Endothelial cell of umbilical vein (primary cell): ENCODE results near the gene CNKSR3. TPM values are rescaled to one million over a fixed set of nuclear protein-coding genes. Genes with fewer than 3 reads are reported as not detected.

Experiments
- BruUV-seq: library from RNA; stranded (reverse); fragments of 400-500 nt; replicated peaks from 2 replicates; lab custom pipeline; 2021; lab: Mats Ljungman, UMichigan
- CTCF ChIA-PET: fragments of 300-600, 350-600 bp; sonication (Branson Sonifier 250); formaldehyde crosslinking; loops from one replicate; lab custom pipeline; 2021; ENCODE audit warnings: antibody characterized with exemption, inconsistent platforms; lab: Charles Lee
- POLR2A ChIA-PET: fragments of 300-600, 350-600 bp; sonication (Branson Sonifier 250); formaldehyde crosslinking; loops from one replicate; lab custom pipeline; 2021; ENCODE audit warnings: antibody characterized with exemption, inconsistent platforms; lab: Charles Lee
- DNase-seq: peaks from one replicate; pipeline ENCODE4 v3.0.0-alpha.2; 2011; ENCODE audit warnings: low read depth, low spot score
- FAIRE-seq: peaks from 2 replicates; lab custom pipeline; 2011; peaks lifted over from hg19 to GRCh38; lab: Jason Lieb, UNC
- H2AFZ ChIP-seq: 2 replicates; pipeline ENCODE4 v1.6.0; 2012; ENCODE audit warnings: low read depth, low read length, control low read depth, inconsistent platforms
- H3K27ac ChIP-seq: 2 replicates; pipeline ENCODE4 v1.5.1; 2011; ENCODE audit warnings: low read depth, mild to moderate bottlenecking, control low read depth, low read length, moderate library complexity; ENCODE audit not compliant: insufficient read depth
- H3K27me3 ChIP-seq, 2 experiments: 2 replicates each; pipeline versions ENCODE4 v1.6.0 to v1.6.1; 2011; ENCODE audit warnings: low read length in 2 of 2, mixed read lengths in 1 of 2; ENCODE audit not compliant: control insufficient read depth in 2 of 2, insufficient read depth in 2 of 2
- H3K36me3 ChIP-seq, 2 experiments: 2 replicates in 1 of 2; 3 replicates in 1 of 2; pipeline ENCODE4 v1.5.1; 2011; ENCODE audit warnings: low read length in 2 of 2, mild to moderate bottlenecking in 1 of 2, moderate library complexity in 1 of 2; ENCODE audit not compliant: control insufficient read depth in 2 of 2, insufficient read depth in 2 of 2; ENCODE audit errors: extremely low read depth in 1 of 2
- H3K4me1 ChIP-seq: 3 replicates; pipeline ENCODE4 v1.5.1; 2011; ENCODE audit warnings: mild to moderate bottlenecking, low read length; ENCODE audit not compliant: control insufficient read depth, insufficient read depth; ENCODE audit errors: extremely low read depth
- H3K4me2 ChIP-seq: 2 replicates; pipeline ENCODE4 v1.6.1; 2011; ENCODE audit warnings: low read length, control low read depth, mixed read lengths; ENCODE audit not compliant: insufficient read depth
- H3K4me3 ChIP-seq, 3 experiments: fragments of 200-600 bp in 1 of 3; sonication (generic), shearing (Covaris generic) in 1 of 3; replicated peaks in 1 of 3; 2 replicates each; pipeline ENCODE4 v1.5.1; 2011 to 2016; ENCODE audit warnings: control low read depth in 3 of 3, low read length in 3 of 3, mild to moderate bottlenecking in 2 of 3, inconsistent platforms in 1 of 3, low read depth in 1 of 3, moderate library complexity in 1 of 3; ENCODE audit not compliant: insufficient read depth in 1 of 3
- H3K79me2 ChIP-seq: 2 replicates; pipeline ENCODE4 v1.6.0; 2012; ENCODE audit warnings: low read length, inconsistent platforms; ENCODE audit not compliant: control insufficient read depth, insufficient read depth
- H3K9ac ChIP-seq: replicated peaks from 2 replicates; pipeline ENCODE3; 2011; ENCODE audit warnings: low read length, control low read depth; ENCODE audit not compliant: insufficient read depth; ENCODE audit errors: extremely low read depth
- H3K9me1 ChIP-seq: replicated peaks from 3 replicates; pipeline ENCODE4 v1.6.0; 2011; ENCODE audit warnings: mild to moderate bottlenecking, low read length; ENCODE audit not compliant: control insufficient read depth, insufficient read depth; ENCODE audit errors: extremely low read depth
- H3K9me3 ChIP-seq: replicated peaks from 2 replicates; pipeline ENCODE4 v1.5.1; 2012; ENCODE audit warnings: low read length, inconsistent platforms; ENCODE audit not compliant: control insufficient read depth, insufficient read depth
- H4K20me1 ChIP-seq: replicated peaks from 2 replicates; pipeline ENCODE3; 2011; ENCODE audit warnings: mild to moderate bottlenecking, low read length; ENCODE audit not compliant: control insufficient read depth, insufficient read depth; ENCODE audit errors: extremely low read depth
- EZH2 ChIP-seq: IDR thresholded peaks from 2 replicates; pipeline ENCODE4 v1.6.1; 2012; ENCODE audit warnings: borderline replicate concordance, low read depth, mild to moderate bottlenecking, moderate library complexity, low read length, inconsistent platforms; ENCODE audit not compliant: severe bottlenecking
- FOS ChIP-seq: IDR thresholded peaks from 2 replicates; pipeline ENCODE4 v1.6.1; 2011; ENCODE audit warnings: mild to moderate bottlenecking, low read length, moderate library complexity, borderline replicate concordance; ENCODE audit not compliant: insufficient read depth
- GATA2 ChIP-seq: IDR thresholded peaks from 2 replicates; pipeline ENCODE4 v1.7.0; 2011; ENCODE audit warnings: low read depth, mild to moderate bottlenecking, moderate library complexity, mixed read lengths, low read length; ENCODE audit not compliant: insufficient read length, insufficient read depth
- JUN ChIP-seq: IDR thresholded peaks from 2 replicates; pipeline ENCODE4 v1.6.1; 2011; ENCODE audit warnings: borderline replicate concordance, low read depth; ENCODE audit not compliant: insufficient read length, insufficient read depth
- MYC ChIP-seq: IDR thresholded peaks from one replicate; pipeline ENCODE4 v1.6.1; 2011; ENCODE audit warnings: mild to moderate bottlenecking, low read depth, low read length
- POLR2A ChIP-seq: IDR thresholded peaks from 2 replicates; pipeline ENCODE4 v1.6.1; 2012; ENCODE audit warnings: low read depth, mild to moderate bottlenecking, control low read depth, low read length
- POLR2AphosphoS5 ChIP-seq: IDR thresholded peaks from 2 replicates; pipeline ENCODE4 v1.6.1; 2012; ENCODE audit warnings: low read depth, mild to moderate bottlenecking, control low read depth, low read length, moderate library complexity; ENCODE audit not compliant: insufficient read depth
- dilution Hi-C: fragments of 300-500 bp; cut with MboI; formaldehyde crosslinking; loops from one replicate; pipeline ENCODE4 v1.15.0; 2019; ENCODE audit warnings: low sequenced_read_pairs; ENCODE audit not compliant: extremely low pct_ligation_motif_present
- intact Hi-C: fragments of 100-400 bp; cut with micrococcal nuclease; formaldehyde crosslinking; loops from one replicate; pipeline ENCODE4 v1.10.0; 2022
- polyA plus RNA-seq, 4 experiments: library from polyadenylated mRNA; depleted of rRNA in 3 of 4; stranded (reverse) in 3 of 4; unstranded in 1 of 4; fragments of >200 nt; gene quantifications; 2 replicates each; pipeline versions ENCODE4 v1.2.1 to v1.2.3, GENCODE V29; 2011 to 2012; ENCODE audit warnings: missing spikeins in 1 of 4
- total RNA-seq: library from RNA; stranded (reverse); gene quantifications from 2 replicates; pipeline ENCODE4 v1.2.3, GENCODE V29; 2021
- TF ChIP-seq, protein P1 (sequence below), 2 donors: IDR thresholded peaks; 1 replicate in 1 of 2; 2 replicates in 1 of 2; pipeline ENCODE4 v1.5.1; 2011; ENCODE audit warnings: low read length in 2 of 2, mild to moderate bottlenecking in 2 of 2, moderate library complexity in 2 of 2, control low read depth in 1 of 2, inconsistent platforms in 1 of 2, low read depth in 1 of 2; ENCODE audit not compliant: insufficient read depth in 1 of 2; ENCODE audit errors: extremely low read depth in 1 of 2
- TF ChIP-seq, protein P2 (sequence below): IDR thresholded peaks from 2 replicates; pipeline ENCODE4 v1.6.1; 2011; ENCODE audit not compliant: insufficient read depth, insufficient read length

CNKSR3 gene
- total and polyA plus RNA-seq, 2 donors (not counting 3 experiments of a cell fraction or from before 2014, with no cell fraction given), result 2.3 to 15.6 TPM

DNA sequence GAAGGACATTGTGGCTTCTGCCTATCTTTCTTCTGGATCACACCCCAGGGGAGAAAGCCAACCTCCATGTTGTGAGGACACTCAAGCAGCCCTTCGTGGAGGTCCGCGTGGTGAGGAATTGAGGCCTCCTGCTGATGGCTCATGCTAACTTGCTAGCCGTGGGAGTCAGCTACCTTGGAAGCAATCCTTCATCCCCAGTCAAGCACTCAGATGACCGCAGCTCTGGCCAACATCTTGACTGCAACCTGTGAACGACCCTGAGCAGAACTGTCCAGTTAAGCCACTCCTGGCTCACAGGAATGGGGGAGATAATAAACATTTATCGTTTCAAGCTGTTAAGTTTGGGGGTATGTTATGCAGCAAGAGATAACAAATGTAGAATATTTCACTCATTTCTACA, 10.9 kb upstream of the CNKSR3 start:
- DNase-seq (no peak), FAIRE-seq (no peak)
- intact Hi-C loops, result no loop called here
- no peaks in the 10 kb centered on the region for H3K79me2 ChIP-seq
- ChIA-PET CTCF (interaction anchor here (1.6 kb wide), 1 partner anchor 9 kb away, joined by 4 read pairs; no protein-coding TSS in a partner anchor), POLR2A (no interaction called here)
- TF ChIP-seq POLR2AphosphoS5, result no peak
- TF ChIP-seq, protein P1, sequence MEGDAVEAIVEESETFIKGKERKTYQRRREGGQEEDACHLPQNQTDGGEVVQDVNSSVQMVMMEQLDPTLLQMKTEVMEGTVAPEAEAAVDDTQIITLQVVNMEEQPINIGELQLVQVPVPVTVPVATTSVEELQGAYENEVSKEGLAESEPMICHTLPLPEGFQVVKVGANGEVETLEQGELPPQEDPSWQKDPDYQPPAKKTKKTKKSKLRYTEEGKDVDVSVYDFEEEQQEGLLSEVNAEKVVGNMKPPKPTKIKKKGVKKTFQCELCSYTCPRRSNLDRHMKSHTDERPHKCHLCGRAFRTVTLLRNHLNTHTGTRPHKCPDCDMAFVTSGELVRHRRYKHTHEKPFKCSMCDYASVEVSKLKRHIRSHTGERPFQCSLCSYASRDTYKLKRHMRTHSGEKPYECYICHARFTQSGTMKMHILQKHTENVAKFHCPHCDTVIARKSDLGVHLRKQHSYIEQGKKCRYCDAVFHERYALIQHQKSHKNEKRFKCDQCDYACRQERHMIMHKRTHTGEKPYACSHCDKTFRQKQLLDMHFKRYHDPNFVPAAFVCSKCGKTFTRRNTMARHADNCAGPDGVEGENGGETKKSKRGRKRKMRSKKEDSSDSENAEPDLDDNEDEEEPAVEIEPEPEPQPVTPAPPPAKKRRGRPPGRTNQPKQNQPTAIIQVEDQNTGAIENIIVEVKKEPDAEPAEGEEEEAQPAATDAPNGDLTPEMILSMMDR (IDR thresholded peaks at IDR 0.05; ENCODE audit: extremely low read depth in 1 of 2, insufficient read depth in 1 of 2, low read depth in 1 of 2, low read length in 2 of 2), result no peak
- no peak for TF ChIP-seq FOS
- no peak for TF ChIP-seq POLR2A
- TF ChIP-seq EZH2, result no peak
- TF ChIP-seq MYC, result no peak
- TF ChIP-seq JUN, result no peak
- TF ChIP-seq, protein P2, sequence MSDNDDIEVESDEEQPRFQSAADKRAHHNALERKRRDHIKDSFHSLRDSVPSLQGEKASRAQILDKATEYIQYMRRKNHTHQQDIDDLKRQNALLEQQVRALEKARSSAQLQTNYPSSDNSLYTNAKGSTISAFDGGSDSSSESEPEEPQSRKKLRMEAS, result no peak
- no peak for TF ChIP-seq GATA2
- no peaks in the 10 kb centered on the region for H3K9me1 ChIP-seq
- dilution Hi-C loops, result no loop called here
- no peaks in the 10 kb centered on the region for H3K9me3 ChIP-seq
- no peaks in the 10 kb centered on the region for H4K20me1 ChIP-seq
- H3K27ac ChIP-seq, result no peak overlapping the region
- peaks cover 2% of the 10 kb centered on the region for H3K4me1 ChIP-seq
- no peak overlapping the region for H3K4me2 ChIP-seq
- no peaks in the 10 kb centered on the region for H3K36me3 ChIP-seq
- no TSS peak for BruUV-seq
- no peak overlapping the region for H2AFZ ChIP-seq
- H3K27me3 ChIP-seq, result no peaks in the 10 kb centered on the region
- H3K4me3 ChIP-seq, result no peak overlapping the region
- H3K9ac ChIP-seq, result no peak overlapping the region
